Measurements from ENCODE around the gene TCF7. TPM values are rescaled to one million over a fixed set of nuclear protein-coding genes. Genes with fewer than 3 reads are reported as not detected.
A peak's percentile ranks its signal among the peaks of the same experiment; 100 is the strongest.

TCF7 gene
- total RNA-seq, 1 donor from 2014 or later = 8.5 TPM

DNA sequence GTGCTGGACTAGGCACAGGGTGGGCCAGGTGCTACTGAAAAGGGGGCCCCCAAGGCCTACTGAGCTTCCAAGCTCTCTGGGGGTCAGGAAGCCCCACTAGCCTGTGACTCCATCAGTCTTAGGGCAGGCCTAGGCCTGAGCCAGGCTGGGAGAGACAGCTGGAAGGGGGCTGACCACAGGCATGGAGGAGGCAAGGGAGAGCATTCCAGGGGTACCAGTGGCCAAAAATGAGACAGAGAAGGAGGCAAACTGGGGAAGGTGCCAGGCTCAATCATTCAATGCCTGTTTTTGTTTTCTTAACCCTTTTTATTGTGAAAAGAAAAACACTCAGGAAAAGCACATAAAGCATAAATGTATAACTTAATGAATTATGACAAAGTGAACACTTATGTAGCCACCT, 26.2 kb upstream of the TCF7 start:
- DNase-seq (ENCODE audit: low spot score) = no peak
- intact Hi-C loops (cut with DNase I) = no loop called here
- ATAC-seq = no peak

DNA sequence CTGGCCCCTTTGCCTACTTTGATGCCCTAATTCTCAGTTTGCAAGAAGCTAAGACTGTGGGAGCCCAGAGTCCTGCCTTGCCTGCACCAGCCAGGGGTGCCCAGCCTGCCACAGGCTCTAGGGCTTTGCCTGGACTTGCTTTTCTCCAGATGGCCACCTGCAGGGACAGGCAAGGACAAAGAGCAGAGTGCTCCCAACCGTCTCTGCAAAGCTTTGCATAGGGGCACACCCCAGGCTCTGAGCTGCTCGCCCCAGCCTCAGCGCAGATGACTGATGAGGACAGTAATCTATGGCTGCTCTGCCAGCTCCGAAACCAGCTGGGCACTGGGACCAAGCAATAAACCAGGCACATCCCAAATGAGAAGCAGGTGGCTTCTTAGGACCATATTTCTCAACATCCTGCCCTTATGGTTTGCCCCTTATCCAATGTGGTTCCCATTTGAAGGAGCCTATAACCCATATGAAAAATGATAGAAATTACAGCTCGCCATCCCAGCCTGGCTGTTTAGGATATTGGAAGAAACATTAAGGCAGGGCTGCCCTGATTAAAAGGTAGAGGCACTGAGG, 25.4 kb upstream of the TCF7 start:
- ATAC-seq (no peak), DNase-seq (ENCODE audit: low spot score) (no peak)
- intact Hi-C loops (cut with DNase I) = no loop called here

DNA sequence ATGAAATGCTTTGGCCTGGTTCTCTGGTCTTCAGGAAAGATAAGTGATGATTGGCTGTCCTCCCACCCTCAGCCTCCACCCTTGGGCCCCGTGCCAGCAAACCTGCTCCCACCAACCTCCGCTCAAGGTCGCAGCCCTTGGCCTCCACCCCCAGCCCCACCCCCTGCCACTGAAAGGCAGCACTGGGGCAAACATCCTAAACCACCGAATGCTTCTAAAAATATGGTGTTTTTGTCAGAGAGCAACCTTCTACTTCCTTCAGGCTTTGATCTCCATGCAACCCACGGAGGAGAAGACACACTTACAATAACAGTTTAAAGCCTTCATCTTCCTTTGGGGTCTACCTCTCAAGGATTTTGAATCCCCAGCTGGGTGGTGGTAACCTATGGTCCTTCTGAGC, 24.0 kb upstream of the TCF7 start:
- no peak for ATAC-seq
- DNase-seq (ENCODE audit: low spot score) = no peak
- intact Hi-C loops (cut with DNase I) = no loop called here

DNA sequence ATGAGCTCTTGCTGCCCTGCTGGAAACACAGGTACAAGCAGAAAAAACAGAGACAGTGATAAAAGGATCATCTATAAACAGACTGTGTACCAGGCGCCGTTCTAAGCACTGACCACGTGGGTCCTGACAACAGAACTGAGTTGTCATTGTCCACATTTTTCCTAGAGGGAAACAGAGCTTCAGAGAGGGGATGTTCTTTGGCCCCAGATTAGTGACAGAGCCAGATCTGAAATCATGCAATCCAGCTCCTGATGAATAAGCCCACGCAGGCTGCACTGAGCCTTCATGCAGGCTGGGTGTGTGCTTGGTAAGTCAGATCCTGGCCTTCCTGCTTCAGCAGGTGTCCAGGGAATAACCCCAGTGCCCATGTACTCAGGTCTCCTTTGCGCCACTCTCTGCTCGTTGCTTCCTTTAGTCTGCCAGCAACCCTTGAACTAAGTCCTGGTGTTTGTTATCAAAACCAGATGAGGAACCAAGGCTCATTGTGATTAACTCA, 22.8 kb upstream of the TCF7 start:
- DNase-seq (ENCODE audit: low spot score) (no peak), ATAC-seq (no peak)
- intact Hi-C loops (cut with DNase I) = no loop called here

DNA sequence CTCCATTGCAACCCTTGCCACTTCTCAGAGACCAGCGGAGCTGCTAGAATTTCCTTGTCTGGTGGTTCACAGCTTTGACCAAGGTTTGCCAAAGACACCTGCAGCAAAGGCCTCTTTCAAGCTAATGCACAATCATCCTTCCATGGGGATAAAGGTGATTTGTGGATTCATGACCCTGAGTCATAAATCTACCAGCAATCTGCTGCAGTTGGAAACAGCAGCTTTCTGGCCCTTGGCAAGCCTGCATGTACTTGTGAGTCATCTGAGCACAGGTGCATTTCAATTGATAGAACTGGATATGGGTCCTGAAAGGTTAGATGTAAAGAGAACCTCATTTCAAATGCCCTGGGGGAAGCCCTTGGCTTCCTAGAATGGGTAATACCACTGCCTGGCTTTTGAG, 21.6 kb upstream of the TCF7 start:
- intact Hi-C loops (cut with DNase I) = no loop called here
- ATAC-seq (no peak), DNase-seq (ENCODE audit: low spot score) (no peak)

DNA sequence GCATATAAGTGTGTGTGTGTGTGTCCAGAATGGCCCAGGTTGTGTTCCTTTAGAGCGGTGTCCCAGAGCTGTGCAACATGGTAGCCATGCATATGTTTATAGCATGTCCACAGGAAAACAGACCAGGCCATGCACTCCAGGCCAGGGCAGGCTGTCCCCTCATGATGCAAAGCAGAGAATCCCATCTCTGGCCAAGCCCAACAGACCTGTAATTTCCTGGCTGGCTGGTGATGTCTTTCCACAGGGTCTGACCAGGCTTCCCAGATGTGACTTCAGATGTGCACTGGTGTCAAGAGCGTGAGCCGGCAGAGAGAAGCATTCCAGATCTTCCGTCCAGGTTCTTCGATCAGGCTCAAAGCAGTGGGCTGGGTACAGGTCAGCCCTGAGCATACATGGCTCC, 21.1 kb upstream of the TCF7 start:
- intact Hi-C loops (cut with DNase I) = no loop called here
- ATAC-seq (no peak), DNase-seq (ENCODE audit: low spot score) (no peak)

DNA sequence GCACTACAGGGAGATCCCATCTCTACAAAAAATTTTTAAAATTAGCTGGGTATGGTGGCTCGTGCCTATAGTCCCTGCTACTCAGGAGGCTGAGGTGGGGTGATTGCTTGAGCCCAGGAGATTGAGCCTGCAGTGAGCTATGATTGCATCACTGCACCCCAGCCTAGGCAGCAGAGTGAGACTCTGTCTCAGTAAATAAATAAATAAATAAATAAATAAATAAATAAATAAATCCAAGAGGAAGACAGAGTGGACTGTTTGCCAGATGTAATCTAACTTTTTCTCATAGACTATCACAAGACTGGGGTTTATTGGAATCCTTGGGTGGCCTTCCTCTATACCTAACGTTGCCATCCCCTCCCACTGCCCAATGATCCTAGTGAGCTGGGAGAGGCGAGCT, 19.2 kb upstream of the TCF7 start:
- no peak for ATAC-seq
- no peak for DNase-seq (ENCODE audit: low spot score)
- intact Hi-C loops (cut with DNase I) = no loop called here

DNA sequence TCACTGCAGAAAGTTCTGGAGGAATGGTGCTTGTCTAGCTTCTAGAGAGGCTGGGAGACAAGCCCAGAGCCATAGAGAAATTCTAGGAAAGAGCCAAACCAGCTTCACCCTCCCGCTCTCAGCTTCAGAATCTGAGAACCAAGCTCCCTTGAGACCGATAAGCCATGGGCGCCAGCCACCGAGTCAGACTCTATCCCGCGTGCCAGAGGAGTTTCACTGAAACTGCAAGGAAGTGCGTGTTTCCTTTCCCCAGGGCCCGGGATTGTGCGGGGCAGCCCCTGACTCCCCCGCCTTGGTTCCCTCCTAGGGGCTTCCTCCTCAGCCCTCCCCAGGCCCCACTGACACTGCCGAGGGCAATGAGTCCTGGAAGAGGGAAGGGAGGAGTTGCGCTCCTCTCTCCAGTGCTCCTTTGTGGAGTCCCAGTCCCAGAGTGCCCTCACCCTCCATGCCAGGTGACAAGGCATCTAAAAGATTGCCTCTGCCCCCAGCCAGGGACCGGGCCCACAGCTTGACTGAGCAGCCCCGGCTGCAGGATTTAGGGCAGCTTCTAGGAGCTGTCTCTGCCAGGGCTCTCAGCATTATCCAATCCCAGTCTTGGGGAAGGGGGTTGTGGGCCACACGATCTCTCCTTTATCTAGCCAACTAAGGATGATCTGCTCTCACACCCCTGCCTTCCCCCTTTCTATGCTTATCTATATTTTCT, 18.4 kb upstream of the TCF7 start:
- intact Hi-C loops (cut with DNase I) = no loop called here
- no peak for ATAC-seq
- no peak for DNase-seq (ENCODE audit: low spot score)

DNA sequence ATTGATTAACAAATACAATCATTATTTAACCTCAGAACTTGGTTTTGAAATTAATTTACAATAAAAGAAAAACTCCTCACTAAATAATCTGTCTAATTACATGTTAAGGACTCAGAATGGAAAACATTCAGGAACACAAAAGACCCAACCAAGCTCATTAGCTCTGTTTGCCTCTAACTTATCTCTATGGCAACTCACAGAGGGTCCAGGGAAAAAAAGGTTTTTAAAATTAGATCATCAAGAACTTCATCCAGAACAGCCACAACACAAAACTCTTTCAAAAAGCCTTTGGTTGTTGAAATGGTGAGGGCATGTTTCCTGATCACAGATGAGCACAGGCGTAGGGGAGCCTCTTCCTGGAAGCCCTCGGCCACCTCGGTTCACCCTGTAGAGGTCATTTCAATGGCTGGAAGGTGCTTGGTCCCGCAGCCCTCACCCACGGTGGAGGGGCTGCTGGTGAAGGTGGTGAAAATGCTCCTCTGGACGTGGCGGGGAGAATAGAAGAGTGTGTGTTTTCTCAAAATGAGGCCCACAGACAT, 17.2 kb upstream of the TCF7 start:
- ATAC-seq (no peak), DNase-seq (ENCODE audit: low spot score) (no peak)
- intact Hi-C loops (cut with DNase I) = no loop called here

DNA sequence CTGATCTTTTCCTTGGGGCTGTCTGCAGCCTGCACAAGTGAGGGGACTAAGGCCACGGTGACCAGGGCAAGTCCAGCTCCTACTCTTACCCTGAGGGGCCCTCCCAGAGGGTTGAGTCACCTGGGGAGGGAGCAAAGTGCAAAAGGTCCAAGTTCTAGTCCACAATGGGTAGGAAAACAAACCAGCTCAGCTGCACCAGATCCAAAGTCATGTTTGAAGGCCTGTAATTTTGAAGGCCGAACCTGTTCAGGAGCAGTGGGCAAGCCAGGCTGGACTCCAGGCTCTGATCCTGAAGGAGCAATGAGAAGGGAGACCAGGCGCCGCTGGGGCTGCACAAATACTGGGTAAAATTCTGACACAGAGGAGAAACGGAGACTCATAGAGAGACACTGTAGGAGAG, 15.8 kb upstream of the TCF7 start:
- intact Hi-C loops (cut with DNase I) = no loop called here
- DNase-seq (ENCODE audit: low spot score) = no peak
- no peak for ATAC-seq

DNA sequence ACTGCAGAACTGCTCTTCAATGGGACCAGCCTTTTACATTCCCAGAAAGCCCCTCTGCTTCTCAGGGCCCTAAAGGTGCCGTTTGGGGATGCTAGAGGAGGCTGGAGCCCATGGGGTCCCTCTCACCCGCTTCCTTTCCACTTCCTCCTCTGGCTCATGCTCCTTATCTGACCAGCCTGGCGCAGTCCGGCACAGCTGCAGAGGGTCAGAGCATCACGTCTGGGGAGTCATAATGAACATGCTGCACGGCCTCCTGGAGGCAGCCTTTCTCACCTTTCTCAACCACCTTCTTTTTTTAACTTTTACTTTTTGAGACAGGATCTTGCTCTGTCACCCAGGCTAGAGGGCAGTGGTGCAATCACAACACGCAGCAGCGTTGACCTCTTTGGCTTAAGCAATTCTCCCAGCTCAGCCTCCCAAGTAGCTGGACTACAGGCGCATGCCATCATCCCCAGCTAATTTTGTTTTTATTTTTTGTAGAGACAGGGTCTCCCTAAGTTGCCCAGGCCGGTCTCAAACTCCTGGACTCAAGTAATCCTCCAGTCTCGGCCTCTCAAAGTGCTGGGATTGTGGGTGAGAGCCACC, 15.1 kb upstream of the TCF7 start:
- intact Hi-C loops (cut with DNase I) = no loop called here
- DNase-seq (ENCODE audit: low spot score) = no peak
- ATAC-seq = no peak

DNA sequence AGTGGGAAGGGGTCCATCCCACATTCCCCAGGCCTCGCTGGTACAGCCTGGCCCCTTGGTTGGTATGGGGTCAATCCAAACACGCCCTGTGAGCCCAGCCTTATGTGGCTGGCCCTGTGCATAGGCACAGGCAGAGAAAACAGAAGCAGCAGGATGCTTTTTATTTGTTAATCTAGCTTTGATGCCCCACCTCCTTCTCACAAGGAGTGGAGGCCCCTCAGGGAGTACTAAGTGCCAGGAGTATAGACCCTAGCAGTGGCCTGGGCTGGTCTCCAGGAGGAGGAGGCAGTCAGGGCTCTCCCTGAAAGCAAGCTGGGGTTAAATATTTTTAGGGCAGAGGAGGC, 14.6 kb upstream of the TCF7 start:
- ATAC-seq = no peak

DNA sequence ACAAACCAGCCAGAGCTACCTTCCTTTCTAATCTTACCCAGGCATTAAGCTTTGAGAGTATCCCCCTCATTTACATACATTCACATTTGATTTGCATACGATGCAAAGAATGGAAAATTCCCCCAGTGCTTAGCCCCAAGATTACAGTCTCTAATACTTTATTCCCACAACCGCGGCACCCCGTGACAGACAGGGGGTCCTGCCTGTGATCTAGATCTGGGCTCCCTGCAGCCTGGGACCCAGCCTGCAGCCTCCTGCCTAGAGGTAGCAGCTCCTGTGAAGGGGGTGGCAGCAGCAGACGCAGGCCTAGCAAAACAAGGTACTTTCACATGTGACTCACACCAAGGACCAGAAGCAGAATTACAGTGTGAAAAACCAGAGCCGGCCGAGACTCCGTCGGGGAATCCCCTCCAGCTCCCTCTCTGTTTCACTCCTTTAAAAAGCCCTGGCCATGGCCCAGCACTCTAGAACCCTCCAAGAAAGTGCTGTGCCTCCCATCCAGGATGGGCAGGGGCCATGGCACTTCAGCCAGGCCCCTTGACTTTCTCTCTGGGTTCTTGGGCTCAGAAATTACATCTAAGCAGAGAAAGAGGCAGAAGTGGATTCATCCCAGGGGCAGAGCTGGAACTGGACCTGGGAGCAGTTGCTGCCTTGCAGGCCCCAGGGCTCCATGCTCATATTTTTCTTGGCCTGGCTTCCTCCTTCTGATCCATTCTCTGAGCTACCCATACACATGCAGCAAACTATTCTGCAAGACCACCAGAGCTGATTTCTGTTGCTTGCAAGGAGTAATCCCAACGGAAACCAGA, 14.0 kb upstream of the TCF7 start:
- DNase-seq (ENCODE audit: low spot score) (no peak), ATAC-seq (peak; percentile 69)
- intact Hi-C loops (cut with DNase I) = no loop called here

More for the DNA sequence above, 14.6 kb upstream of the TCF7 start:
- no peak for DNase-seq (ENCODE audit: low spot score)
- intact Hi-C loops (cut with DNase I) = no loop called here

DNA sequence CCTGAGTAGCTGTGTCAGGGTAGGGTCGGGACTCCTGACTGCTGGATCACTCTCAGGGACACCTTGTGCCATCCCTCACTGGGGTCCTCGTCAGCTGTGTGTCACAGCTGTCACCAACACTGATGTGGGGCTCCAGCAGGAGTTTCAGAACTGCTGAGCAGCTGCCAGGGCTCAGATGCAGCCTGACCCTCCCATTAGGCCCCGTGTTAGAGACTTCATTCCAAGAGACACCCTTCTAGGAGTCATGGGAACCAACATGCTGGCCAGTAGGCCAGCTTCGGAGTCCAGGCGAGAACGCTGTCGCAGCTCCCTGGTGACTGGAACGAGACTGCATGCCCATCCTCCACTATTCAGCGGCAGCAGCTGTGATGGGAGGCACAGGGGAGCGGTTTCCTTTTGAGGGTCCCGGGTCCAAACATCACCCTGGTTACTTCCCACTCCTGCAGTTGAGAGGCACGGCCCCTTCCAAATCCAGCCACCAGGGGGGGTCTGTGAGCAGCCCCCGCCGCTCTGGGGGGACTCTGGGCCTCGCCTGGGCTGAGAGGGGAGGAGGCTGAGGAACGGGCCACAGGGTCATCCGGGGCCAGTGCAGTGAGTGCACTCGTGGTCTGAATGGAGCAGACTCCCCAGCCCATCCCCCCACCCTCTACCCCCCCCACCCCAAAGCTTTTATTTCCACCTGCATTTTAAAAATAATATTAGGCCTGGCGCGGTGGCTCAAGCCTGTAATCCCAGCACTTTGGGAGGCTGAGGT, 12.6 kb upstream of the TCF7 start:
- DNase-seq (ENCODE audit: low spot score) (peak; percentile 77), ATAC-seq (peak; percentile 71)
- intact Hi-C loops (cut with DNase I) = loop anchor here (2.0 kb wide), 1 partner anchor 39 kb away; no protein-coding TSS in a partner anchor

DNA sequence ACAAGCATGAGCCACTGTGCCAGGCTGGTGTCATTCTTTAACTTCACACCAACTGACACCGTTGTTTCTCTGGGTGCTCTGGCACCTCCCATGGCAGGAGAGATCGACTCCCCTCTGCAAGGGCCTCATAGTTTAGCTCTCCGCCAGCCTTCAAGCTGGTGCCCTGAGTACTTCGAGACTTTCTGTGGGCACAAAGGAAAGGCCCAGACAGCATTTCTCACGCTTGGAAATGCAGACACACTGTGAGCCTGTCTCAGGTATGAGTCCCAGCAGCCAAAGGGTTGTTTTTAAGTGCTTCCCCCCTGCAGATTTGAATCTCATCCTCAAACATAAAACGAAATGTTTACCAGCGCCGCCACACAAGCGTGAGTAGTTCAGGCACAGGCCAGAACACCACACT, 11.1 kb upstream of the TCF7 start:
- intact Hi-C loops (cut with DNase I) = loop anchor here (2.0 kb wide), 1 partner anchor 37 kb away; no protein-coding TSS in a partner anchor
- DNase-seq (ENCODE audit: low spot score) (no peak), ATAC-seq (no peak)

DNA sequence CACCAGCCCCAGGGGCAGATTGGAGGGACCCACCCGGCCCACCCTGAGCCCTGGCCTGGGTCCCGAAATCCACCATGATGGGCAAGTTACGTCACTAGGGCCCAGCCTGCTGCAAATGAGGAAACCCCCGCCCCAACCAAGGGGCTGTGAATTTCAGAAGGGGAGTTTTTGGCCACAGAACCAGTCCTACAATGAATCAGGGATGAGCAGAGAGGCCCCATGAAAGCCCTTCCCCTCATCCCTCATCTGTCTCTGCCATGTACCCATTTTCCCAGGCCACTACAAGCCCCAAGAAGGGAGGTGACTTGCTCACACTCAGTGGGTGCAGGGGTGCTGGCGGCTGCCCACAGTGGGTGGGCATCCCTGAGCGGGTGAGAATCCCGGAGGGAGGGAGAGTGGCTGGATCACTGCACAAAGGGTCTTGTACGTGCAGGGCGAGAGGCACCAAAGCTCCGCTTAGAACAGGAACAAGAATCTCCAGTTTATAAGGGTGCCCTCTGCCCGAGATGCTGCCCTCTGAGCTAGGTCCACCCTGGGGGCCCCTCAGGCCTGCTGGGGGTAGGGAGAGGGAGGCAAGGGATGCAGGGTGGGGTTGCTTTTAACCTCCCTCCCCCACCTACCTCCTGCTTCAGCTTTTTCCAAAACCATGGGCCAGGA, 10.4 kb upstream of the TCF7 start:
- intact Hi-C loops (cut with DNase I) = loop anchor here (2.0 kb wide), 1 partner anchor 37 kb away; no protein-coding TSS in a partner anchor
- DNase-seq (ENCODE audit: low spot score) = peak; percentile 49
- ATAC-seq = no peak

DNA sequence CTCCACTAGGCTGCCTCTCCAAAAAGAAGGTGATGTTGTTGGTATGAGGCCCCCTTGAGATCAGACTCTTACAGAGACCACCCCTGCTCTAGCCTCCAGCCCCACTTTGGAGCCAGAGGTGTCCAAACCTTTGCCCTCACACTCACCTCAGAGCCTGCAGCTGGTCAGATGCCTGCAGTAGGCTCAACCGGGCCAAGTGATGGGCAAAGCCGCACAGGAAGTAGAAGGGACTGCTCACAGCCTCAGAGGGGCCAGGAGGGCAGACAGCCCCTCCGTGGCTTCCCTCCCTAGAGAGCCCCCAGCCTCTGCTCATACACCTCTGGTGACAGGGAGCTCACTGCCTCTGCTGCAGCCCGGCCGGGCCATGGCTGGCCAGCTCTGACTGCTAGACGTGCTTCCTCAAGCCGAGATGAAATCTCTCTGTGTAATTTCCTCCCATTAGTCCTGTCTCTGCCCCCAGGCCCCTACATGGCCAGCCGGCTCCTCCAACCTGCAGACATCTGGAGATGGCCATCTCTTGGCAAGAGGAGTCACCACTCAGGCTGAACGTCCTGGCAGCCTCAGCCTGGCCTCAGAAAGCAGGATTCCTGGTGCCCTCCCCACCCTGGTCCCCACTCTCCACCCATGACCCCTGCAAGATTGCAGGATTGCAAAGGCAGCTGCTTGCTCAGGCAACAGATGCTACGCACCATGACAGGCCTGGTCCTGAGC, 7.3 kb upstream of the TCF7 start:
- no peak for DNase-seq (ENCODE audit: low spot score)
- ATAC-seq = no peak

DNA sequence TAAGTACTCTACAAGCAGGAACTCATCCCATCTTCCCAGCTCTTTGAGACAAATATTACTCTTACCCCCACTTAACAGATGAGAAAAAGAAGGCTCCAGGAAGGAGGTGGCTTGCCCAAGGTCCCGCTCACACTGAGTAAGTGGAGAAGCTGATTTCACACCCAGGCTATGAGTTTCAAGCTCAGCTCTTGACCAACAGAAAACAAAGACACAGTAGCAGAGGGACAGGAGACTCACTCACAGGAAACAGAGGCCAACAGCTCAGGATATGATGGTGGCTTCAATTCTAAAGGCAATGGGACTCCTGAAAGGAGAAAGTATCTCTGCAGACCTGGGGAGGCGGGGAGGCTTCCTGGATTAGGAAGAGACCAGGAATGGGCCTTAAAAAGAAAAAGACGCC, 6.7 kb upstream of the TCF7 start:
- no peak for DNase-seq (ENCODE audit: low spot score)
- intact Hi-C loops (cut with DNase I) = no loop called here
- ATAC-seq = no peak

More for the DNA sequence above, 7.3 kb upstream of the TCF7 start:
- intact Hi-C loops (cut with DNase I) = no loop called here

Data from sciatic nerve (tissue), 2 donors.